ENCODE data around the gene PAPLN.

Gene PAPLN

DNA sequence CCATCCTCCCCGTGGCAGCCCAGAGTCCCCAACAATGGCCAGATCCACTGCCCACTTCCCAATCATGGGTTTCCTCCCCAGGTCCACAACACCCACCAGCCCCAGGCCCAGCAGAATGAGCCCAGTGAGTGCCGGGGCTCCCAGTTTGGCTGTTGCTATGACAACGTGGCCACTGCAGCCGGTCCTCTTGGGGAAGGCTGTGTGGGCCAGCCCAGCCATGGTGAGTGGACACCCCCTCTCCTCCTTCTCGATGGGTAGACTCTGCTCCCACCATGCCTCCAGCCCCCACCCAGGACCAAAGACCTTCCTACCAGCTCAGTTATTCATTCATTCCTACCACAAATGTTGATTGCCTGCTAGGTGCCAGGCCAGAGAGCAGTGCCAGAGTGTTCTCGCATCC is 23.8 kb downstream of the PAPLN start:
- no peak for DNase-seq (ENCODE audit: low read depth)

DNA sequence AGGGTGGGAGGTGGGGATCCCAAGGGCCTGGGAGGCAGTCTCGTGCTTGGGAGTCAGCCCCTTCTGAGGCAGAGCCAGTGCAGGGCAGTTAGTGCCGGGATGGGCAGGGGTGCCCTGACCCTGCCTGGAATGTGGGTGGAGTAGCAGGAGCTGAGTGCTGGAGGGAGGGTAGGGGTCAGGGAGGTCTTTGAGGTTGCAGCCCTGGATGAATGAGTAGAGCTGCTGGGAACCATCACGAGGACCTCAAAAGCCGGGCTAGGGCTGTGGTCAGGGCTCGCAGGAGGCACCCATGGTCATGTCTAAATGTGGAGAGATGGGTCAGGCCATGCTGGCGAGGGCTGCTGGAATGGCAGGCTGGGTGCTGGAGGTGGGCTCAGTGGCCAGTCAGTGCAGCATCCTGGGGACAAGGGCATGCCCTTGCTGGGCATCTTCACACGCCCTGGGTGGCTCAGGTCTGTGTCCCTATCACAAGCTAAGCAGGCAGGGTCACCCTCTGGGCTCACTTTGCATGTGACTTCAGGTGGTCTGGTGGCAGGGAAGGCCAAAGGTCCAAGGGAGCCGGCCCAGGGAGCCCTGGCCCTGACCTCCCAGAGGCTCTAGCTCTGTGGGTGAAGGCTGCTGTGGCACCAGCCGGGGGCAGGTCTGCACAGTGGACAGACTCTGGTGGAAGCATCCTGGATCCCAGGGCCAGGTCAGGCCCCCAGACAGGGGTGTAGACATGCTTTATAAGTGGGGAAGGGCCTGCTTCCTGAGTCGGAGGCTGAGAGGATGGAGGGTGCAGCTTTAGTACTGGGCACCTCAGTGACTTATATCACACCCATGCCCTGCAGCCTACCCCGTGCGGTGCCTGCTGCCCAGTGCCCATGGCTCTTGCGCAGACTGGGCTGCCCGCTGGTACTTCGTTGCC is 24.5 kb downstream of the PAPLN start:
- no peak for DNase-seq (ENCODE audit: low read depth)

DNA sequence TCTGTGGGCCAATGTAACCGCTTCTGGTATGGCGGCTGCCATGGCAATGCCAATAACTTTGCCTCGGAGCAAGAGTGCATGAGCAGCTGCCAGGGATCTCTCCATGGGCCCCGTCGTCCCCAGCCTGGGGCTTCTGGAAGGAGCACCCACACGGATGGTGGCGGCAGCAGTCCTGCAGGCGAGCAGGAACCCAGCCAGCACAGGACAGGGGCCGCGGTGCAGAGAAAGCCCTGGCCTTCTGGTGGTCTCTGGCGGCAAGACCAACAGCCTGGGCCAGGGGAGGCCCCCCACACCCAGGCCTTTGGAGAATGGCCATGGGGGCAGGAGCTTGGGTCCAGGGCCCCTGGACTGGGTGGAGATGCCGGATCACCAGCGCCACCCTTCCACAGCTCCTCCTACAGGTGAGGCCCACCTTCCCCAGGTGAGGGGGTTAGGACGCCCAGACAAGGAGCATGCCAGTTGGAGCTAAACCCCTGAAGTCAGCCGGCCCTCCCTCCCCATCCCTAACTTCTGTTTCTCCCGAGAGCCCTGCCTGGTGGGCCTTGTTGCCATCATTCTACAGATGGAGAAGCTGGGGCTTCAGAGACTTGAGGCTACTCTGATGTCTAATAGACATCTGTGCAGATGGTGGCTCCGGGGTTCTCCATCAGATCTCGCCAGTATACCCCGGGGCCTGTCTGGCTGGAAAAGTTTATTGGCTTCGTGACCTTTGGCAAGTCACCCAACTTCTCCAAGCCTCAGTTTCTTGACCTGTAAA is 25.3 kb downstream of the PAPLN start:
- no peak for DNase-seq (ENCODE audit: low read depth)

DNA sequence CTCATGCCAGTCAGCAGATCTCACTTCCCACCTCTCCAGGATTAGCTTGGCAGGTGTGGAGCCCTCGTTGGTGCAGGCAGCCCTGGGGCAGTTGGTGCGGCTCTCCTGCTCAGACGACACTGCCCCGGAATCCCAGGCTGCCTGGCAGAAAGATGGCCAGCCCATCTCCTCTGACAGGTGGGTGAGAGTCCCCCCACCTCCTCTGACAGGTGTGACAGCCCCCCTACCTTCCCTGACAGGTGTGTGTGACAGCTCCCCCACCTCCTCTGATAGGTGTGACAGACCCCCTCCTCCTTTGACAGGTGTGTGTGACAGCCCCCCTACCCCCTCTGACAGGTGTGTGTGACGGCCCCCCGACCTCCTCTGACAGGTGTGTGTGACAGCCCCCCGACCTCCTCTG is 26.3 kb downstream of the PAPLN start:
- DNase-seq (ENCODE audit: low read depth): no peak

DNA sequence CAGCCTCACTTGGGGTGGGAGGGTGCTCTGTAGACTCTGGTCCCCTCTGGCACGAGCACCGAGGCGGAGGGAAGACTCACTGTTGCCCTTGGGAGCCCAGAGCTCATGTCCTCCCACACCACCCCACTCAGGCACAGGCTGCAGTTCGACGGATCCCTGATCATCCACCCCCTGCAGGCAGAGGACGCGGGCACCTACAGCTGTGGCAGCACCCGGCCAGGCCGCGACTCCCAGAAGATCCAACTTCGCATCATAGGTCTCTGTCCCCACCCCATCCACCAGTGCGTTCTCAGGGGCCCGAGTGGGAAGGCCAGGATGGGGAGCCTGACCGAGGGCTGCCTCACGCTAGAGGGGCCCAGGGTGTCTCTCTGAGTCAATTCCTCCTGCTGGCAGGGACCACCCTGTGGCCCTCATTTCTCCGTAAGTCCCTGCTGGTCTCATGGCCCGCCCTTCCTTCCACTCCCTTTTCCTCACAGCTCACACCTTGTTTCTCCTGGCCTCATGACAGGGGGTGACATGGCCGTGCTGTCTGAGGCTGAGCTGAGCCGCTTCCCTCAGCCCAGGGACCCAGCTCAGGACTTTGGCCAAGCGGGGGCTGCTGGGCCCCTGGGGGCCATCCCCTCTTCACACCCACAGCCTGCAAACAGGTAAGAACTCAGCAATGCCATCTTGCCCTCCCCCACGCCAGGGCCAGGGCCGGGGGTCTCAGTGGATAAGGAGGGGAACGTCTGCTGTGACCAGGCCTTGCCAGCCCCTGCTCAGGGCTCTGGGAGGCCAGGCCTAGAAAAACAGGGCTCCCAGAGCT is 27.0 kb downstream of the PAPLN start:
- no peak for DNase-seq (ENCODE audit: low read depth)

DNA sequence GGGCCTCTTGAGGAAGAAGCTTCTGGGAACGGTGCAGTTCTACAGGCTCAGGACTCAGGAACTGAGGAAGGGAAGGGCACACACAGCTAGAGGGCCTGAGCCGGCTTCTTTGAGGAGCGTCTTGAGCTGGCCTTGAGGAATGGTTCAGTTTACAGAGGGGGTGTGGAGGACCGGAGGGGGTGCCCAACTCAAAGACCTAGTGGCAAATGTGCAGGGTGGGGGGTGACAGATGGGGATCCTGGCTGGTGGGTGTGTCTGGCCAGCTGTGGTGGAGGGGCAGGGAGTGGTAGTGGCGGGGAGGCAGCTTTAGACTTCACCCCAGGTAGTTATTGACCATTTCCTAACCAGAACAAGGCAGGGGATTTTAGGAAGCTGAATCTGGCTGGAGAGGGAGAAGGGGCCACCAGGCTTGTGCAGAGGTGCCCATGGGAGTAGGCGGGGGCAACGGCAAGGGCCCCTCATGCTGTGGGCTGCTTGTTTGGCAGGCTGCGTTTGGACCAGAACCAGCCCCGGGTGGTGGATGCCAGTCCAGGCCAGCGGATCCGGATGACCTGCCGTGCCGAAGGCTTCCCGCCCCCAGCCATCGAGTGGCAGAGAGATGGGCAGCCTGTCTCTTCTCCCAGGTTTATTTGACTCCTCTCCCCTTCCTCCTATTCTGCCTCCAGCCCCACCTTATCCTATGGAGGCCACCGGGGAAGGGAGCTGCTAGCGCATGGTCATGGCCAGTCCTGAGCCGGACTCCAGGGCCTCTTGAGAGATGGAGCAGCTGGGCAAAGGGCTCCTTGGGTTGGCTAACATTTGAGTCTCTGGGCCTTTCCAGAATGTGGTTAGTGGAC is 27.8 kb downstream of the PAPLN start:
- DNase-seq (ENCODE audit: low read depth): no peak

DNA sequence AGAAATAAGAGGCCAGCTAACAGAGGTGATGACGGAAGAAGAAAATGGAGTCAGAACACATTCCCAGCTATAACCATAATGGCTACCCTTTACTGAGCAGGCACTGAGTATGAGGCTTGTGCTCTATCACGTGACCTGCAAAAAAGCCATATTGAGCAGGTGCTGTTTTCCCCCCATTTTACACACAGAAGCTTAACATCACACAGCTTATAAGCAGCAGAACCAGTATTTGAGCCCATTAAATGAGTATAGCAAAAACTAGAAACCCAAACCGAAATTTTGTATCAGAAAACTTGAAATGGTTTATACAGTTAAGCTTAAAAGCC is 28.4 kb downstream of the PAPLN start:
- DNase-seq (ENCODE audit: low read depth): no peak

DNA sequence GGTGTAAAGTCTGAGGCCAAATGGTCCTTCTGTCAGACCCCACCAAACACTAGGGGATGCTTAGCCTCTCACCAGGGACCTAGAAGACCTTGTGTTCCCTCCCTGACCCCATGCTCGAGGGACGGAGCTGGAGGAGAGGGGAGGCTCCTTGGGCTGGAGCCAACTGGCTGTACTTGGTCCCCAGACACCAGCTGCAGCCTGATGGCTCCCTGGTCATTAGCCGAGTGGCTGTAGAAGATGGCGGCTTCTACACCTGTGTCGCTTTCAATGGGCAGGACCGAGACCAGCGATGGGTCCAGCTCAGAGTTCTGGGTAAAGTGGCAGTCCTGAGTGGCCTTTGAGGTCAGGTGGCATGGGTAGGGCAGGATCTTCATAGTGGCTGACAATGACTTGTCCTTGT is 29.0 kb downstream of the PAPLN start:
- DNase-seq (ENCODE audit: low read depth): no peak

DNA sequence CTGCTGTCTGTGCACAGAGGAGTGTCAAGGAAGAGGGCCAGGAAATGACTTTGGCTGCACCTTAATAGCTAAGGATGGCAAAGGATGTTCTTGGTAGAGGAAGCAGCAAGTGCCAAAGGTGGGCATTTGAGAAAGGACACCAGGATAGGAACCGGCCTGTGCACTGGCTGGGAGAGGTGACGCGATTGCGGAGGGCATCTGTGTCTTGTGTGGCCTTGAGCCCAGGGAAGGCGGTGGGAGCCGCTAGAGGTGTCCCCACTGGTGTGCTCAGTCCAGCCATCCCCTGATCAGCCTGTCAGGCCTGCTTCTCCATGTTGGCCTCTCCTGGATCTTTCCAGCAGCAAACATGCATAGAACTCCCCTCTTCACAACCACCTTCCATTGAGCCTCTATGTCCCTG is 30.2 kb downstream of the PAPLN start:
- DNase-seq (ENCODE audit: low read depth): no peak

DNA sequence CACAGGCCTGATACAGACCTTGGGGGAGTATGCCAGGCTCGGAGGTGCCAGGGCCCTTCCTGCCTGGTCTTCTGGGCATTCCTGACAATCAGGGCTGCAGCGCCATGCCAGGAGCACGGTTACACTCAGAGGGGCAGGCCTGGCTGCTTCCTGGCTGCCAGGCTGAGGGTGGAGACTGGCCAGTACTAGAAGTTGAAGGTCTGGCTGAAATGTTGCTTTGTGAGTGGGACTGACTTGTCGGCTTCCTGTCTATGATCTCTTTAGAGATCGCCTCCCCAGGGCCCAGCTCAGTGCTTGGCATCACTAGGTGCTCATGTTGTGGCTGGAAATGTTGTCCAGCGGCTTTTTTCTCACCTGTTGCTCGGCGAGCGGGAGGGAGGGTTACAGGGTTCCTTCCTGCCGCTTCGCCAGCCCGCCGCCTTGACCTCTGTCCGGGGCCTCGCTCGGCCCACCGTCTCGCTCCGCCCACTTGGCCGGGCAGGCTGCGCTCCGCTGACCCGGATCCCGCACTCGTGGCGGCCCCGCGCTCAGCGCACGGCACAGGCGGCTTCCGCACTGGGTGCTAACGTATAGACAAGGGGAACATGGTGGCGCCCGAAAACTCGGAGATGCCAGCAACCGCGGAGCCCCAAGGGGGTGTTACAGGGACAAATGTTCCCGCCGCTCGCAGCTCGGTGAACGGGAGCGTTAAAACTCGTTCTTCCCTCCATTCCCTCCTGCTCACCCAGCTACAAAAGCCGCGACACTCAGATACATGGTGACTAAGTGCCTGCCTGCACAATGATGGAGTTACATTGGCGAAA is 32.6 kb downstream of the PAPLN start:
- DNase-seq (ENCODE audit: low read depth): peak; percentile 28

DNA sequence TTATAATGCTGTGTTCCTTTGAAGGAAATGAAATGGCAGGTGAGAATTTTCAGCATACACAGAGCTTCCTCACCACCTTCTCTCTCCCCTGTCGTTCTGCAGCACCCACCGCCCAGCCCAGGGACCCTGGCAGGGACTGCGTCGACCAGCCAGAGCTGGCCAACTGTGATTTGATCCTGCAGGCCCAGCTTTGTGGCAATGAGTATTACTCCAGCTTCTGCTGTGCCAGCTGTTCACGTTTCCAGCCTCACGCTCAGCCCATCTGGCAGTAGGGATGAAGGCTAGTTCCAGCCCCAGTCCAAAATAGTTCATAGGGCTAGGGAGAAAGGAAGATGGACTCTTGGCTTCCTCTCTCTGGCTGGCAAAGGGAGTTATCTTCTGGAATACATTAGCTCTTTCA is 35.1 kb downstream of the PAPLN start:
- no peak for DNase-seq (ENCODE audit: low read depth)

DNA sequence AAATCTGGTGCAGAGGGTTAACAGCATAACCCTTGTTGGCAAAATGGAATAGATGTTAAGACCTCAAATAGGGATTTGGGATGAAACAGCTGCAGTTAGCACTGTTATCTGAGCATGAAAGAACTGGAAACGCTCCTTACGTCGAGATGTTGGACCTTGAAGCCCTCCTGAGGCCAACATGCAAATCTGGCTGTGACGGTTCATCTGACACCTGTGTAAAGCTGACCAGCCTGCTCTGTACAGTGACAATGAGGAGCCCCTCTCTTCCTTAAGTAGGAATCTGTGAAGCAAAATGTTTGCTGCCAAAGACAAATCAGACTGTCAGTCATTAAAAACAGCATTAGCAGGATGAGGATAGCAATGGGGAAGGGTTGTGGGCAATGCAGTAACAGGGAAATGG is 36.5 kb downstream of the PAPLN start:
- no peak for DNase-seq (ENCODE audit: low read depth)

DNA sequence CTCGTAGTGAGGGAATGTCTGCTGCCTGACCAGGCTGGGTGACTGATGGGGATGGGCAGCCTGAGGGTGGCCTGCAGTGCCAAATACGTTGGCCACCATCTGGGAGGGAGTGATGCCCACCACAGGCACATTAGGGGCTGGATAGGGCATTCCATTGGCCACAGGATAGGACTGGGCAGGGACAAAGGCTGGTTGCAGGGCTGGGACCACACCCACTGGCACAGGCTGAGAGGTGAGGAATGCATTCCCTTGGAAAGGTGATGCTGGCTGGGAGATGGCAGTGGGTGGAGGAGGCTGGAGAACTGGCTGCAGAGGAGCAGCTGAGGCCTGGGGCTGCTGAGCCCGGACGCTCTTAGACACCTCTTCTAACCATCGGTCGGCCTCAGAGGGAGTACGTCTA is 39.5 kb downstream of the PAPLN start:
- no peak for DNase-seq (ENCODE audit: low read depth)

DNA sequence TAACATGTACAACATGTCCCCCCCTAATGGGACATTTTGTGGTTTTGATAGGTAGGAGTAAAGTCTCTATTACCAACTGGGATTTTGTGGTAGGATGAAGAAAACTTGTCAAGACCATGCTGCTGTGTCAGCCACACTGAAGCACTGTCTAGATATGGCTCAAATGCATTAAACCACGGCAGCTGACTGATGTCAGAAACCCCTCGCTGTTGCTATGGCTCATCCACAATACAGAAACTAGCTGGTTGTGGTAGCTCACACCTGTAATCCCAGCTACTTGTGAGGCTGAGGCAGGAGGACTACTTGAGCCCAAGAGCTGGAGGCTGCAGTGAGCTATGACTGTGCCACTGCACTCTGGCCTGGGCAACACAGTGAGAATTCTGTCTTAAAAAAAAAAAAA is 40.1 kb downstream of the PAPLN start:
- DNase-seq (ENCODE audit: low read depth): no peak

DNA sequence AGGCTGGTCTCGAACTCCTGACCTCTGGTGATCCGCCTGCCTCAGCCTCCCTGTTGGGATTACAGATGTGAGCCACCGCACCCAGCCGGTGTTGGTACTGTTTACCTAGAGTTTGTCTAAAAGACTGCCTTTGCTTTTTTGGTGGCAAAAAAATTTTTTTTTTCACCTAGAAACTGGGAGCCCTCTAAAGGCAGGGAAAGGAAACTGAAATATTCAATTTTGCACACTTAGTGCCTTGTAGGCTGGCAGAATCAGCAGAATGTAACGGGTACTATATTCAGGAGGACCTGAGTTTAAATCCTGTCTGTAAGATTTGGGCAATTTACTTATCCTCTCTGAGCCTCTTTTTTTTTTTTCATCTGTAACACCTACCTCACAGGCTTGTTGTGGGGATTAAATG is 43.6 kb downstream of the PAPLN start:
- DNase-seq (ENCODE audit: low read depth): no peak

DNA sequence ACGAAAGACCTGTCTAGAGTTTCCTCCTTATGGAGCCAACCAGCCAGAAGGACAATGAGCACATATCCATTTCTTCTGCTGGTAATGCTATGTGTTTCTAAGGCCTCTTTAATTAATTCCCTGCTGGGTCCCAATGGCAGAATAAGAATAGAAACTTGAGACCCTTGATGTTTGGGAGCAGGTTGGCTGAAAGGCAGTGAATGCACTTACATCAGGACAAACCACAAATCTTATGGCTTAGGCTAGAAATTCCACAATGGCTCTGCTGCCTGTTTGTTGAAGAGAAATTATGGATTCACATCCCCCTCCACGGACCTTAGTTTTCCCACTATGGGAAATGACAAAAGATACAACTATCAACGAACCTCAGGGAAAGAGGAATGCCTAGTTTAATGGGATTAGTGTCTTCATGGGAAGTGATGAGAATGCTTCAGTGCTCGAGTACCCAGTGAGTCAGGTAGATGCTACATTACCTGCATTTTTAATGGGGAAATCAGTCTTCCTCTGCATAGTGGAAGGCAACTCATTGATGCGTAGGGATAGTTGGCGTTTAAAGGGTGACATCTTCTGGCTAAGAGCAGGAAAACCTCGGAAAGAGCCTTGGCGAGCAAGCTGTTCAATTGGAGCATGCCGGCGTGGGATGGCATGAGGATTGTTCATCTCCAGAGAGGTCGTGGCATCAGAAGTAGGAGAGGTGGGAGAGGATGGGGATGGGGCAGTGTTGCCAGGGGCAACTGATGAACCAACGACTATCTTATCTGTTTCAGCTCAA is 46.5 kb downstream of the PAPLN start:
- no peak for DNase-seq (ENCODE audit: low read depth)

DNA sequence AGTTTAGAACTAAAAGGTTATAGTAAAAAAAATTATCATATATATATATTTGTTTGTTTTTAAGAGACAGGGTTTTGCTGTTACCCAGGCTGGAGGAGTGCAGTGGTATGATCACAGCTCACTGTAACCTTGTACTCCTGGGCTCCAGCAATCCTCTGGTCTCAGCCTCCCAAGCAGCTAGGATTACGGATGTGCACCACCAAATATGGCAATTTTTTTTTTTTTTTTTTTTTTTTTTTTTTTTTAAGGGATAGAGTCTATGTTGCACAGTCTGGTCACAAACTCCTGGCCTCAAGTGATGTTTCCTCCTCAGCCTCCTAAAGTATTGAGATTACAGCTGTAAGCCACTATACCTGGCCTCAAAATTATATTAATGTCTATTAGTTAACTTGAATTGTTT is 48.7 kb downstream of the PAPLN start:
- DNase-seq (ENCODE audit: low read depth): no peak

DNA sequence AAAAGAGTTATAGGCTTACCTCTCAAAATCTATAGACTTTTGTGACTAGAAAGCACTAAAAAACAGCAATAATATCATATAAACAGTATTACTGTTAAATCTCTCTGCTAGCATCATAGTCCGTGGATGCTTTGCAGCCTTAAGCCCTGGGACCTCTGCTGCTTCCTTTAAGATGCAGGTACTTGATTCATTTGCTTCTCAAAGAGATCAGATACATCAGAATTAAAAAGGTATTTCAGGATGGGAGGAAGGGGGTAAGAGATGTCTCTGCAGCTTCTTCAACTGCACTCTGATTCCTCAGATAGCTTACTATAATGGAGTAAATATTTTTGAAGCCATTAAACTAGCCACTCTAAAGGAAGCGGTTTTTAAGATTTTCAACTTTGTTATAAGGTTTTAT is 49.3 kb downstream of the PAPLN start:
- no peak for DNase-seq (ENCODE audit: low read depth)

DNA sequence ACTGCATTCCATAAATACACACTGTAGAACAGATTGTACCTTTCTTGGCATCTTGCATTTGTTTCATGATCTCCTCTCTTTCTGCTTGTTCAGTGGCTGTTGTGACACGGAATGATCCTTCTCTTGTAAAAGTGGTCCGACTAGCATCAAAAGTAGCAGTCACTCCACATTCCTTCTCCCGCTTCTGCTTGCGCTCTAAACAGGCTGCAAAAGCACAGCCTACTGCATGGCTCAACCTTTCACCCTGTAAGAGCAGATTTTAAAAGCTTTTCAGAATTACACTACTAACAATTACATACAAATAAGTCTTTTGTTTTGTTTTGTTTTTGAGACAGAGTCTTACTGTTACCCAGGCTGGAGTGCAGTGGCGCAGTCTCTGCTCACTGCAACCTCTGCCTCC is 49.8 kb downstream of the PAPLN start:
- DNase-seq (ENCODE audit: low read depth): no peak

DNA sequence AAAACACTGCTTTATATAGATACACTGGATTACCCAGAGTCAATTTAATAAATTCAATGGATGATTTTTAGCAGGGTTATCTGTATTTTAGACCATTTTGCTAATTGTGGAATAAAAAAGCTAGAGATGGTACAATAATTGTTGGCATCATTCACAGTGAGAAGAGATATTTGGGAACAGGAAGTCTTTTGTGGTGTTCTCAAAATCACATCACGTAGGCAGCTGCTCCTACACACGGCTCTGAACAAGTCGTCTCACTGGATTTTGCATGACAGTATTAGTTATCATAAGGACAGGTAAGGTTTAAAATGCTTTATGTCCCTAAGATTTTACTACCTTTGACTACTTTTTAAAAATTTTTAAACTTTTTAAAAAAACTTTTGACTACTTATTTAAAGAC is 52.0 kb downstream of the PAPLN start:
- DNase-seq (ENCODE audit: low read depth): no peak

Data from iris pigment epithelial cell (primary cell).